OCI-LY1 (cell line): ENCODE data around the gene SLC9A9.

Experiments used
- H2AFZ ChIP-seq: fragments of 200-600 bp; sonication (generic), shearing (Covaris generic); 2 replicates; pipeline ENCODE4 v1.6.0; 2014; ENCODE audit warnings: antibody characterized with exemption, mild to moderate bottlenecking, low read length
- H3F3A ChIP-seq: fragments of 200-600 bp; sonication (generic), shearing (Covaris generic); 2 replicates; pipeline ENCODE4 v1.6.0; 2014; ENCODE audit warnings: mild to moderate bottlenecking, antibody characterized with exemption, low read length, moderate library complexity; ENCODE audit not compliant: insufficient read depth
- H3K27ac ChIP-seq: fragments of 200-600 bp; sonication (generic); 2 replicates; pipeline ENCODE4 v1.5.1; 2014; ENCODE audit warnings: low read length, mixed run types, mild to moderate bottlenecking, low read depth; ENCODE audit not compliant: poor library complexity, severe bottlenecking
- H3K27me3 ChIP-seq: fragments of 200-600 bp; sonication (generic); 2 replicates; pipeline ENCODE4 v1.6.0; 2014; ENCODE audit warnings: antibody characterized with exemption, mild to moderate bottlenecking, low read length, moderate library complexity; ENCODE audit not compliant: insufficient read depth
- H3K36me3 ChIP-seq: fragments of 200-600 bp; sonication (generic); 2 replicates; pipeline ENCODE4 v1.6.1; 2014; ENCODE audit warnings: mild to moderate bottlenecking, antibody characterized with exemption, low read length, moderate library complexity, mixed read lengths; ENCODE audit not compliant: insufficient read depth
- H3K4me1 ChIP-seq: fragments of 200-600 bp; sonication (generic); 2 replicates; pipeline ENCODE4 v1.5.1; 2014; ENCODE audit warnings: mild to moderate bottlenecking, low read length, moderate library complexity; ENCODE audit not compliant: insufficient read depth, severe bottlenecking
- H3K4me2 ChIP-seq: fragments of 200-600 bp; sonication (generic), shearing (Covaris generic); 2 replicates; pipeline ENCODE4 v1.6.1; 2014; ENCODE audit warnings: low read length
- H3K4me3 ChIP-seq: fragments of 200-600 bp; sonication (generic); 2 replicates; pipeline ENCODE4 v1.5.1; 2014; ENCODE audit warnings: low read length, low read depth, mild to moderate bottlenecking, mixed read lengths; ENCODE audit not compliant: poor library complexity, severe bottlenecking
- H3K79me2 ChIP-seq: fragments of 200-600 bp; shearing (Covaris generic); 2 replicates; pipeline ENCODE4 v1.6.1; 2016; ENCODE audit warnings: mixed run types, low read length, mixed read lengths; ENCODE audit not compliant: insufficient read depth
- H3K9ac ChIP-seq: fragments of 200-600 bp; sonication (generic), shearing (Covaris generic); 2 replicates; pipeline ENCODE4 v1.6.1; 2014; ENCODE audit warnings: mild to moderate bottlenecking, low read length, mixed read lengths
- H3K9me2 ChIP-seq: fragments of 200-600 bp; sonication (generic), shearing (Covaris generic); 2 replicates; pipeline ENCODE4 v1.6.1; 2014; ENCODE audit warnings: low read depth, mild to moderate bottlenecking, low read length, mixed read lengths
- H3K9me3 ChIP-seq: fragments of 200-600 bp; shearing (Covaris generic); 2 replicates; pipeline ENCODE4 v1.6.1; 2014; ENCODE audit warnings: low read length, mixed read lengths
- H4K20me1 ChIP-seq: fragments of 200-600 bp; sonication (generic), shearing (Covaris generic); 2 replicates; pipeline ENCODE4 v1.6.0; 2016; ENCODE audit warnings: mild to moderate bottlenecking, low read length; ENCODE audit not compliant: insufficient read depth
- EZH2 ChIP-seq: fragments of 200-600 bp; sonication (generic), shearing (Covaris generic); IDR thresholded peaks from 2 replicates; pipeline ENCODE4 v1.8.0; 2017; ENCODE audit warnings: borderline replicate concordance, mixed run types, mild to moderate bottlenecking, antibody characterized with exemption, low read length, moderate library complexity, mixed read lengths
- TF ChIP-seq, protein P1 (sequence below): fragments of 200-600 bp; sonication (generic), shearing (Covaris generic); IDR thresholded peaks from 2 replicates; pipeline ENCODE4 v1.5.1; 2017; ENCODE audit warnings: mild to moderate bottlenecking, antibody characterized with exemption, low read length, moderate library complexity, mixed read lengths

The SLC9A9 gene

DNA sequence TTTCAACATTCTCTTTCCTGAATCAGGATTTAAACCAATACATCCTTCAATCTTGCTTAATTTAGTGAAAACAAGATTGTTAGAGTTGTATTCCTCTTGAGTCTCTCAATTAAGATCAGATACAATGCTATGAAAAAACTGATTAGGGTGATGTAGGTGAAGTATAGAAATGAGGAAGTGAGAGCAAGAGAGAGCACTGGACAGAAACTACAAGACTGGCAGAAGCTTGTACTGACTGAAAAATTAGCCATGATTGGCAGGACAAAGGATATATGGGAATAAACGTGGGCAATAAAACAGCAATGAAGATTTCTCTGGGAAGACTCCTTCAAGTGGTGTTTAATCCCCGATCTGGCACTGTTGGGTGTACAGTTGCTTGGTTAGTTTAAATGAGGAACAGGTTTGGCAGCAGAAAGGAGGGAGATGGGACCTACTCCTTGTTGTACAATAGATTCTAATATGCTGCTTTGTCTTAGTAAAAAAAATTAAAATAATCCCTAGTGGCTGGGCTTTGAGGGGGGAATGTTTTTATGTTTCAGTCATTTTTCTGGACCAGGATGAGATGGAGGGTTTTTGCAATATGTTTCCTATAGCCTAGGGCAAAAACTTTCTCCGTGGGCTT, 252.7 kb downstream of the SLC9A9 start:
- Histone ChIP-seq H3K36me3 (no peaks in the 10 kb centered on the region), H3K27me3 (no peaks in the 10 kb centered on the region), H3K27ac (peak overlapping the region; percentile 53), H2AFZ (no peak overlapping the region), H3K4me3 (no peak overlapping the region), H3K4me2 (peak overlapping the region; percentile 30), H4K20me1 (no peaks in the 10 kb centered on the region), H3K79me2 (no peaks in the 10 kb centered on the region), H3F3A (no peaks in the 10 kb centered on the region), H3K9me2 (no peaks in the 10 kb centered on the region), H3K9ac (no peak overlapping the region), H3K9me3 (no peaks in the 10 kb centered on the region), H3K4me1 (peaks cover 42% of the 10 kb centered on the region)
- no peak for TF ChIP-seq EZH2
- TF ChIP-seq, protein P1, sequence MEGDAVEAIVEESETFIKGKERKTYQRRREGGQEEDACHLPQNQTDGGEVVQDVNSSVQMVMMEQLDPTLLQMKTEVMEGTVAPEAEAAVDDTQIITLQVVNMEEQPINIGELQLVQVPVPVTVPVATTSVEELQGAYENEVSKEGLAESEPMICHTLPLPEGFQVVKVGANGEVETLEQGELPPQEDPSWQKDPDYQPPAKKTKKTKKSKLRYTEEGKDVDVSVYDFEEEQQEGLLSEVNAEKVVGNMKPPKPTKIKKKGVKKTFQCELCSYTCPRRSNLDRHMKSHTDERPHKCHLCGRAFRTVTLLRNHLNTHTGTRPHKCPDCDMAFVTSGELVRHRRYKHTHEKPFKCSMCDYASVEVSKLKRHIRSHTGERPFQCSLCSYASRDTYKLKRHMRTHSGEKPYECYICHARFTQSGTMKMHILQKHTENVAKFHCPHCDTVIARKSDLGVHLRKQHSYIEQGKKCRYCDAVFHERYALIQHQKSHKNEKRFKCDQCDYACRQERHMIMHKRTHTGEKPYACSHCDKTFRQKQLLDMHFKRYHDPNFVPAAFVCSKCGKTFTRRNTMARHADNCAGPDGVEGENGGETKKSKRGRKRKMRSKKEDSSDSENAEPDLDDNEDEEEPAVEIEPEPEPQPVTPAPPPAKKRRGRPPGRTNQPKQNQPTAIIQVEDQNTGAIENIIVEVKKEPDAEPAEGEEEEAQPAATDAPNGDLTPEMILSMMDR = no peak

- Histone ChIP-seq H3K79me2 (no peaks in the 10 kb centered on the region), H3K4me2 (no peak overlapping the region), H3K36me3 (no peaks in the 10 kb centered on the region)
Measured at GRCh38 chr3:143594206-143594605, 254.1 kb downstream of the SLC9A9 start.

DNA sequence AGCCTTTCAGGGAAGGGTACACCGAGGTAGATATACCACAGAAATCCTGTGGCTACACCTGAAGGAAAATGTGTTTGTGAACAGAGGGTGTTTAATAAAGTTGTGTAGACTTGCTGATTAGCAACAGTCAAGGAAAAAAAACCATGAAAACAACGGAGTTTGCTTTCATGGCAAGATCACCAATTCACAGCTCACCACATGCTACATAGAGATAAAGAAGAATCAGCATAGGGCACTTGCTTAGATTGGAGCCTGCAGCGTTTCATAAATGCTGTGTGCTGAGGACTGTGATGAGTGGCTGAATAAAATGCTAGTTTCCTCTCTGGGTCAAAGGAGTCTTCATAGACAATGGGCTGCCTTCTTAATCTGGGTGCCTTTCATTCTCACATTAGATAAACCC, 257.6 kb downstream of the SLC9A9 start:
- Histone ChIP-seq H3K27ac (no peak overlapping the region), H3K4me1 (peaks cover 6% of the 10 kb centered on the region), H4K20me1 (no peaks in the 10 kb centered on the region), H3K79me2 (no peaks in the 10 kb centered on the region), H2AFZ (no peak overlapping the region), H3K4me2 (no peak overlapping the region), H3K36me3 (no peaks in the 10 kb centered on the region), H3K9me3 (no peaks in the 10 kb centered on the region), H3K9ac (no peak overlapping the region), H3K27me3 (no peaks in the 10 kb centered on the region), H3F3A (no peaks in the 10 kb centered on the region), H3K4me3 (no peak overlapping the region), H3K9me2 (no peaks in the 10 kb centered on the region)
- TF ChIP-seq EZH2 = no peak
- TF ChIP-seq, protein P1 = no peak

More at GRCh38 chr3:143594206-143594605, 254.1 kb downstream of the SLC9A9 start:
- H3K9me3 ChIP-seq = no peaks in the 10 kb centered on the region
- H3K9me2 ChIP-seq = no peaks in the 10 kb centered on the region
- no peak overlapping the region for H2AFZ ChIP-seq
- H3K4me3 ChIP-seq = no peak overlapping the region
- no peaks in the 10 kb centered on the region for H3F3A ChIP-seq
- no peaks in the 10 kb centered on the region for H3K27me3 ChIP-seq
- no peaks in the 10 kb centered on the region for H4K20me1 ChIP-seq
- no peak overlapping the region for H3K27ac ChIP-seq
- peaks cover 42% of the 10 kb centered on the region for H3K4me1 ChIP-seq
- TF ChIP-seq EZH2 = no peak
- TF ChIP-seq, protein P1 = no peak
- no peak overlapping the region for H3K9ac ChIP-seq
